AG09309 (cell line): ENCODE results near the gene CD276.

Experiments used
- DNase-seq: peaks from one replicate; pipeline ENCODE4 v3.0.0-alpha.2; 2010; ENCODE audit warnings: low read depth
- H3K4me3 ChIP-seq: 2 replicates; pipeline ENCODE4 v1.5.1; 2011; ENCODE audit warnings: mild to moderate bottlenecking, low read depth, low read length, moderate library complexity; ENCODE audit not compliant: control insufficient read depth
- CTCF ChIP-seq: IDR thresholded peaks from 2 replicates; pipeline ENCODE4 v1.5.1; 2011; ENCODE audit warnings: mild to moderate bottlenecking, low read depth, low read length, inconsistent platforms; ENCODE audit not compliant: insufficient read depth, control insufficient read depth; ENCODE audit errors: missing control alignments

Gene CD276

DNA sequence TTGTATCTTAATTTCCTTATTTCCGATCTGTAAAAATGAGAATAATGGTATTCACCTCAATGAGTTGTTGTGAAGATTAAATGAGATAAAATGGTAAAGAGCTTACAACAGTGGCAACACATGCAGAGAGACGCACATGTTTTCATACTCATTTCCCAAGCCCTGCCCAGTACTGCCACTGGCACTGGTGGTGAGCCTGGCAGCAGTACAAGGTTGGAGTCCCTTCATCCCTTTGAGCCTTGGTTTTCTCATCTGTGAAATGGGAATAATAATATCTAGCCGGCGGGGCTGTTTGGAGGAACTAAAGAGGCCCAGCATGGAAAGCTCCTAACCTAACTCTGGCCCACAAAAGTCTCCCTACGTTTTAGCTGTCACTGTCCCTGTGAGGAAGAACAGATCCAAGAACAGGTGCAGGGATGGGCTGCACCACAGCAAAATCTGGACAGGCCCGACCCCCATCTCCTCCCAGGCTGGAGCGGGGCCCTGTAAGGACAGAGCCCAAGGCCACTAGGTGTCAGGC is 866 bp upstream of the CD276 start:
- DNase-seq: no peak
- H3K4me3 ChIP-seq: peak overlapping the region; percentile 69
- TF ChIP-seq CTCF: no peak

DNA sequence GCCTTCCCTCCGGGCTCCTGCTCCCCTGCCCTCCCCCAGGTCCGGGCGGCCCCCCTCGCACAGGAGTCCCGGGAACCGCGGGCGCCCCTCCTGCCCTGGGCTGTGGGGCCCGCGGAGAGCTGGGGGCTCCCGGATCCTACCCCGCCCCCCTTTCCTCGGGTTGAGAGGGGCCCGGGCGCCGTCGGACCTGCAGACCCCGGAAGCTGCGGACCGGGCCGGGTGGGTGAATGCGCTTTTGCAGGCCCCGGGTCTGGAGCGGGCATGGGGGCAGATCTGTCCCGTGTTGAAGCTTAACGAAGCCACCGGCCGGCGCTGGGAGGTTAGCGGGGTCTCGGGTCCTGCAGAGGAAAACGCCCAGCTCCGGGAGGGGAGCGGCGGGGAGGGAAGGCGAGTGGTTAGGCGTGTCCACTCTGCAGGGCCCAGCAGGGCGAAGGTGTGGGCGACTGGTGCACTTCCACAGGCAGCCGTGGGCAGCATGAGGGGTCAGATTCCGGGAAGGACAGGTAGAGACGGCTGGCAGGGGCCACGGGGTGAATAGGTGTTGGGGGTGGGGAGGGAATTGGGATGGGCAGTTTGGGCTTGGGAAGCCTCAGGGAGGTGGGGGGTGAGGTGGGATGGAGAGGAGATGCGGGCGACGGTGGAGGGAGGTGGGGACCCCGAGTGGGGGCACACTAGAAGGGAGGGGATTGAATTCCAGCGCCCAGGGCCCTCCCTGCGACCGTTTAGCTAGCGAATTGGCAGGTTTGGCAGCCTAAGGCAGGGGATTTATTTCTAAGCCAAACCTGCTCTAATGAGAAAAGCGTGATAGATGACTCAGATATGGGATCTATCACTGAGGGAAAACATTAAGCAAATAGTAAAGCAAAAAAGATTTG is 635 bp downstream of the CD276 start:
- peak; percentile 48 for DNase-seq
- peak overlapping the region; percentile 69 for H3K4me3 ChIP-seq
- TF ChIP-seq CTCF: no peak

- no peak for DNase-seq
- peak overlapping the region; percentile 69 for H3K4me3 ChIP-seq
- no peak for TF ChIP-seq CTCF
Observed at GRCh38 chr15:73685981-73686380, 1.8 kb downstream of the CD276 start.

DNA sequence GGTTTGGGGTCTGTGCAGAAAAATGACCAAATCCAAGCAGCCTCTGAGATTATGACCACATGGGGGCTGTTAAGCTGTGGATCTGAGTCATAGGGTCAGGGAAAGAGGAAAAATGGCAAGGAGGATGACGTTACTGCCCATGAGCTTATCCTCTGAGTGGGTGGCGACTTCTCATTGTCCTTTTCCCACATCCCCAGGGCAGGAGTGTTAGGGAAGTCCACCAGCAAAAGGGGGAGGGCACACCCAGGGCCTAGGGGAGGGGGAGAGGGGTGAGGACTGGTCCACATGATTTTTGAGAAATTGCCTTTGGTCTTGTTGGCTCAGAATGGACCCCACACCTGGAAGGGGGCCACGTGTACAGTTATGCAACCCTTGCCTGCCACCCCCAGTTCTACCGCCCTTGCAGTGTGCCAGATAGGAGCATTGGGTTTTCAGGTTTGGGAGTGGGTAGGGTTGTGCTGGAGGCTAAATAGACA is 2.6 kb downstream of the CD276 start:
- DNase-seq: peak; percentile 57
- TF ChIP-seq CTCF: no peak

GRCh38 chr15:73687351-73687750 is 3.2 kb downstream of the CD276 start:
- no peak overlapping the region for H3K4me3 ChIP-seq
- DNase-seq: no peak
- no peak for TF ChIP-seq CTCF

More for the DNA sequence above, 2.6 kb downstream of the CD276 start:
- H3K4me3 ChIP-seq: no peak overlapping the region

- no peak for TF ChIP-seq CTCF
- DNase-seq: no peak
- no peak overlapping the region for H3K4me3 ChIP-seq
Observed at GRCh38 chr15:73688455-73688854, 4.3 kb downstream of the CD276 start.
